Suprapubic skin (tissue), 3 donors: ENCODE data around the gene SEPTIN3.

Source experiments
- EP300 ChIP-seq: sonication (generic); formaldehyde crosslinking; IDR thresholded peaks from one replicate; pipeline ENCODE4 v1.6.1; 2017; ENCODE audit warnings: antibody characterized with exemption
- POLR2A ChIP-seq, 2 donors: fragments of 450-650 bp; IDR thresholded peaks; one replicate each; pipeline ENCODE4 v1.6.1; 2017; ENCODE audit warnings: antibody characterized with exemption in 2 of 2, mild to moderate bottlenecking in 2 of 2, moderate library complexity in 2 of 2
- TF ChIP-seq, protein P1 (sequence below), 2 donors: fragments of 200-600 bp in 1 of 2; fragments of 450-650 bp in 1 of 2; sonication (generic) in 1 of 2; IDR thresholded peaks; one replicate each; pipeline ENCODE4 v1.5.1; 2016 to 2019; ENCODE audit warnings: antibody characterized with exemption in 2 of 2, mild to moderate bottlenecking in 1 of 2, moderate library complexity in 1 of 2

DNA sequence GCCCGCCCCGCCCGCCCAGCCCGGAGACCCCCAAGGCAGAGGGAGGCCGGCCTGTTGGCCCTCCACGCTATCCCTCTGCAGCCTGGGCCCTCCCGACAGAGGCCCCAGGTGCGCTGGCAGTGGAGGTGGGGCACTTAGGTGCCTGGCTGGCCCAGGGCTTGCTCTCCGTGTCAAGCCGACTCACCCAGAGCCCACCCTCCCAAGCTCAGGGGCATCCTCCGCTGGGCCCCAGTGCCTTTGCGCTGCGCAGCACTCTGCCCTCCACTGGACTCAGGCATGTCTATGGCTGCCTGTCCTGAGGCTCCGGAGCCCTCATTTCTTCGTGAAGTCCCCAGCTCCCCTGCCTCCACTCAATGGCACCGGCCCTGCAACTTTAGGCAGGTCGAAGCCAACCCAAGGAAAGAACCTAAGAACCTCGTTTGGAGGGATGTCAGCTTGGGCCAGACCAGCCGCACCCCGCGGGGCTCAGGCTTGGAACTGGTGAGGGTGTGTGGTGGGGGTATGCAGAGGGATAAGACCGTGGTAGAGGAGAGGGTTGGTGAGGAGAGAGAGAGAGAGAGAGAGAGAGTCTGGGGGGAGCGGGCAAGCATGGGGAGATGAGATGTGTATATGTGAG is 11.2 kb upstream of the SEPTIN3 start:
- TF ChIP-seq, protein P1, sequence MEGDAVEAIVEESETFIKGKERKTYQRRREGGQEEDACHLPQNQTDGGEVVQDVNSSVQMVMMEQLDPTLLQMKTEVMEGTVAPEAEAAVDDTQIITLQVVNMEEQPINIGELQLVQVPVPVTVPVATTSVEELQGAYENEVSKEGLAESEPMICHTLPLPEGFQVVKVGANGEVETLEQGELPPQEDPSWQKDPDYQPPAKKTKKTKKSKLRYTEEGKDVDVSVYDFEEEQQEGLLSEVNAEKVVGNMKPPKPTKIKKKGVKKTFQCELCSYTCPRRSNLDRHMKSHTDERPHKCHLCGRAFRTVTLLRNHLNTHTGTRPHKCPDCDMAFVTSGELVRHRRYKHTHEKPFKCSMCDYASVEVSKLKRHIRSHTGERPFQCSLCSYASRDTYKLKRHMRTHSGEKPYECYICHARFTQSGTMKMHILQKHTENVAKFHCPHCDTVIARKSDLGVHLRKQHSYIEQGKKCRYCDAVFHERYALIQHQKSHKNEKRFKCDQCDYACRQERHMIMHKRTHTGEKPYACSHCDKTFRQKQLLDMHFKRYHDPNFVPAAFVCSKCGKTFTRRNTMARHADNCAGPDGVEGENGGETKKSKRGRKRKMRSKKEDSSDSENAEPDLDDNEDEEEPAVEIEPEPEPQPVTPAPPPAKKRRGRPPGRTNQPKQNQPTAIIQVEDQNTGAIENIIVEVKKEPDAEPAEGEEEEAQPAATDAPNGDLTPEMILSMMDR (IDR thresholded peaks at IDR 0.05): no peak
- no peak for TF ChIP-seq EP300
- TF ChIP-seq POLR2A (IDR thresholded peaks at IDR 0.05): no peak
